CD14-positive monocyte (primary cell): ENCODE data around the gene HOXB4. TPM values are rescaled to one million over a fixed set of nuclear protein-coding genes. Genes with fewer than 3 reads are reported as not detected.
A peak's percentile ranks its signal among the peaks of the same experiment; 100 is the strongest.

Experiments used
- DNase-seq, 3 donors: peaks; one replicate each; pipeline ENCODE4 v3.0.0-alpha.2; 2011 to 2022
- H2AFZ ChIP-seq: 2 replicates; pipeline ENCODE4 v1.6.0; 2012; ENCODE audit warnings: mild to moderate bottlenecking, low read depth, low read length, inconsistent platforms; ENCODE audit not compliant: insufficient read depth, poor library complexity, severe bottlenecking
- H3K27ac ChIP-seq, 2 donors: 1 replicate in 1 of 2; 2 replicates in 1 of 2; pipeline ENCODE4 v1.5.1; 2012 to 2013; ENCODE audit warnings: low read length in 2 of 2, control low read depth in 1 of 2, inconsistent platforms in 1 of 2, low read depth in 1 of 2, mild to moderate bottlenecking in 1 of 2
- H3K27me3 ChIP-seq, 2 donors: one replicate each; pipeline versions ENCODE4 v1.6.0 to v1.6.1; 2011 to 2013; ENCODE audit warnings: low read length in 2 of 2; ENCODE audit not compliant: control insufficient read depth in 2 of 2, insufficient read depth in 2 of 2
- H3K36me3 ChIP-seq, 2 donors: replicated peaks in 1 of 2; 1 replicate in 1 of 2; 2 replicates in 1 of 2; pipeline versions ENCODE4 v1.5.1 to v1.6.1; 2012 to 2013; ENCODE audit warnings: low read length in 2 of 2, control low read depth in 1 of 2, inconsistent platforms in 1 of 2, mild to moderate bottlenecking in 1 of 2; ENCODE audit not compliant: insufficient read depth in 2 of 2, control insufficient read depth in 1 of 2
- H3K4me1 ChIP-seq, 2 donors: 1 replicate in 1 of 2; 2 replicates in 1 of 2; pipeline versions ENCODE4 v1.5.1 to v1.6.1; 2012 to 2013; ENCODE audit warnings: low read length in 2 of 2, control low read depth in 1 of 2, inconsistent platforms in 1 of 2, mild to moderate bottlenecking in 1 of 2, moderate library complexity in 1 of 2; ENCODE audit not compliant: insufficient read depth in 2 of 2, control insufficient read depth in 1 of 2
- H3K4me2 ChIP-seq: replicated peaks from 2 replicates; pipeline ENCODE3; 2012; ENCODE audit warnings: low read length, moderate library complexity, mild to moderate bottlenecking; ENCODE audit not compliant: poor library complexity, severe bottlenecking; ENCODE audit errors: extremely low read depth
- H3K4me3 ChIP-seq, 3 experiments: fragments of 200-600 bp in 1 of 3; sonication (generic) in 1 of 3; replicated peaks in 1 of 3; 1 replicate in 2 of 3; 2 replicates in 1 of 3; pipeline ENCODE4 v1.5.1; 2011 to 2013; ENCODE audit warnings: low read length in 3 of 3, mild to moderate bottlenecking in 3 of 3, control low read depth in 2 of 3, low read depth in 2 of 3, inconsistent platforms in 1 of 3, moderate library complexity in 1 of 3
- H3K79me2 ChIP-seq: 2 replicates; pipeline ENCODE4 v1.6.0; 2012; ENCODE audit warnings: mild to moderate bottlenecking, control low read depth, inconsistent platforms, low read length, moderate library complexity; ENCODE audit not compliant: insufficient read depth
- H3K9ac ChIP-seq: 2 replicates; pipeline ENCODE4 v1.6.0; 2017; ENCODE audit warnings: low read length, mild to moderate bottlenecking; ENCODE audit not compliant: insufficient read depth, poor library complexity, severe bottlenecking
- H3K9me3 ChIP-seq, 2 donors: replicated peaks in 1 of 2; 1 replicate in 1 of 2; 2 replicates in 1 of 2; pipeline versions ENCODE4 v1.5.1 to v1.6.1; 2012 to 2013; ENCODE audit warnings: low read length in 2 of 2, control low read depth in 1 of 2; ENCODE audit not compliant: control insufficient read depth in 1 of 2, insufficient read depth in 1 of 2
- H4K20me1 ChIP-seq: 2 replicates; pipeline ENCODE4 v1.6.0; 2012; ENCODE audit warnings: mild to moderate bottlenecking, low read length, control low read depth, moderate library complexity; ENCODE audit not compliant: insufficient read depth
- H3K27ac Mint-ChIP-seq, 7 donors: one replicate each; pipeline ENCODE4 v1.8.0; 2020; ENCODE audit warnings: mild to moderate bottlenecking in 7 of 7, mixed read lengths in 7 of 7, moderate library complexity in 6 of 7, inconsistent platforms in 2 of 7
- H3K27me3 Mint-ChIP-seq, 3 donors: one replicate each; pipeline ENCODE4 v1.8.0; 2021 to 2022; ENCODE audit warnings: low read depth in 3 of 3, mild to moderate bottlenecking in 3 of 3, mixed read lengths in 3 of 3, moderate library complexity in 3 of 3, inconsistent platforms in 1 of 3
- H3K36me3 Mint-ChIP-seq, 2 donors: one replicate each; pipeline ENCODE4 v1.8.0; 2020; ENCODE audit warnings: mixed read lengths in 2 of 2, inconsistent platforms in 1 of 2, mild to moderate bottlenecking in 1 of 2
- H3K4me1 Mint-ChIP-seq: one replicate; pipeline ENCODE4 v1.8.0; 2020; ENCODE audit warnings: mild to moderate bottlenecking, mixed read lengths
- H3K4me3 Mint-ChIP-seq, 2 donors: one replicate each; pipeline ENCODE4 v1.8.0; 2020; ENCODE audit warnings: mild to moderate bottlenecking in 2 of 2, mixed read lengths in 2 of 2, moderate library complexity in 1 of 2
- H3K9me3 Mint-ChIP-seq, 7 donors: one replicate each; pipeline ENCODE4 v1.8.0; 2020 to 2022; ENCODE audit warnings: mixed read lengths in 7 of 7, mild to moderate bottlenecking in 6 of 7, moderate library complexity in 6 of 7, inconsistent platforms in 2 of 7
- CTCF ChIP-seq: fragments of 200-600 bp; IDR thresholded peaks from one replicate; pipeline ENCODE4 v1.8.0; 2022; ENCODE audit warnings: antibody characterized with exemption, mild to moderate bottlenecking
- WGBS: methylation state at CpG from one replicate; pipeline ENCODE4 v1.1.5; 2013; ENCODE audit warnings: missing lambda C conversion rate; ENCODE audit not compliant: insufficient coverage; 5-methylcytosine and 5-hydroxymethylcytosine counted together
- intact Hi-C, 2 donors: fragments of 100-400 bp; cut with micrococcal nuclease; formaldehyde crosslinking; loops; one replicate each; pipeline versions ENCODE4 v1.15.0 to v1.15.1; 2023
- polyA plus RNA-seq, 3 donors: library from polyadenylated mRNA; depleted of rRNA in 1 of 3; unstranded in 2 of 3; stranded (reverse) in 1 of 3; fragments of 300-500 nt in 2 of 3; fragments of >200 nt in 1 of 3; fragmentation: Illumina TruSeq in 2 of 3; gene quantifications; 1 replicate in 2 of 3; 2 replicates in 1 of 3; pipeline ENCODE4 v1.2.3, GENCODE V29; 2012 to 2021

HOXB4 gene
- polyA plus RNA-seq, 3 donors, result 0.16 TPM; not detected in 2

GRCh38 chr17:48571826-48572417 is 6.2 kb downstream of the HOXB4 start:
- intact Hi-C loops, result no loop called here
- Histone ChIP-seq H4K20me1 (no peaks in the 10 kb centered on the region), H3K27ac (no peak overlapping the region), H3K4me3 (no peak overlapping the region), H3K4me2 (no peak overlapping the region), H3K9ac (no peak overlapping the region), H3K27me3 (peaks cover 54 to 95% of the 10 kb centered on the region in 2 donors), H3K4me1 (peaks cover 11 to 18% of the 10 kb centered on the region in 2 donors), H3K79me2 (no peaks in the 10 kb centered on the region), H2AFZ (no peak overlapping the region), H3K9me3 (no peaks in the 10 kb centered on the region), H3K36me3 (no peaks in the 10 kb centered on the region)
- Mint-ChIP-seq H3K4me1 (peaks cover 20% of the 10 kb centered on the region), H3K27ac (no peak overlapping the region), H3K4me3 (peak overlapping the region in 1 of 2 donors; percentile 1), H3K9me3 (peaks cover 0 to 15% (median 5%) of the 10 kb centered on the region in 7 donors), H3K27me3 (peaks cover 18 to 53% (median 40%) of the 10 kb centered on the region in 3 donors), H3K36me3 (peaks cover 5 to 8% of the 10 kb centered on the region in 2 donors)
- no peak for DNase-seq
- no CpG with 5 or more reads among the region's 1 CpG for WGBS
- TF ChIP-seq CTCF, result no peak

- H2AFZ ChIP-seq, result no peak overlapping the region
- H3K4me3 Mint-ChIP-seq, result peak overlapping the region in 1 of 2 donors; percentile 1
- DNase-seq, result no peak
These were observed 6.9 kb downstream of the HOXB4 start for GRCh38 chr17:48571024-48571818.

More at GRCh38 chr17:48571024-48571818, 6.9 kb downstream of the HOXB4 start:
- Histone ChIP-seq H3K79me2 (no peaks in the 10 kb centered on the region), H3K36me3 (no peaks in the 10 kb centered on the region), H4K20me1 (no peaks in the 10 kb centered on the region), H3K4me3 (no peak overlapping the region), H3K4me2 (no peak overlapping the region), H3K9me3 (no peaks in the 10 kb centered on the region), H3K27me3 (peaks cover 56 to 96% of the 10 kb centered on the region in 2 donors), H3K27ac (no peak overlapping the region), H3K9ac (no peak overlapping the region), H3K4me1 (peaks cover 6 to 11% of the 10 kb centered on the region in 2 donors)
- 76% methylated on average over 15 of the region's 26 CpGs for WGBS
- intact Hi-C loops, result no loop called here
- H3K27me3 Mint-ChIP-seq, result peaks cover 11 to 48% (median 35%) of the 10 kb centered on the region in 3 donors
- no peak overlapping the region for H3K27ac Mint-ChIP-seq
- H3K4me1 Mint-ChIP-seq, result peaks cover 15% of the 10 kb centered on the region
- H3K9me3 Mint-ChIP-seq, result peaks cover 0 to 10% (median 2%) of the 10 kb centered on the region in 7 donors
- H3K36me3 Mint-ChIP-seq, result peaks cover 2 to 6% of the 10 kb centered on the region in 2 donors
- no peak for TF ChIP-seq CTCF
